Fibroblast of mammary gland (primary cell): ENCODE results near the gene CCDC85C.

Experiments used
- DNase-seq: peaks from one replicate; pipeline ENCODE4 v3.0.0-alpha.2; 2010; ENCODE audit warnings: low read depth
- H3K4me3 ChIP-seq: 2 replicates; pipeline ENCODE4 v1.5.1; 2011; ENCODE audit warnings: low read depth, mild to moderate bottlenecking, low read length, moderate library complexity; ENCODE audit not compliant: control insufficient read depth
- CTCF ChIP-seq: conservative IDR thresholded peaks from 2 replicates; pipeline ENCODE4 v1.5.1; 2011; ENCODE audit warnings: low read depth, low read length, inconsistent platforms; ENCODE audit not compliant: control insufficient read depth, insufficient read depth

The CCDC85C gene

DNA sequence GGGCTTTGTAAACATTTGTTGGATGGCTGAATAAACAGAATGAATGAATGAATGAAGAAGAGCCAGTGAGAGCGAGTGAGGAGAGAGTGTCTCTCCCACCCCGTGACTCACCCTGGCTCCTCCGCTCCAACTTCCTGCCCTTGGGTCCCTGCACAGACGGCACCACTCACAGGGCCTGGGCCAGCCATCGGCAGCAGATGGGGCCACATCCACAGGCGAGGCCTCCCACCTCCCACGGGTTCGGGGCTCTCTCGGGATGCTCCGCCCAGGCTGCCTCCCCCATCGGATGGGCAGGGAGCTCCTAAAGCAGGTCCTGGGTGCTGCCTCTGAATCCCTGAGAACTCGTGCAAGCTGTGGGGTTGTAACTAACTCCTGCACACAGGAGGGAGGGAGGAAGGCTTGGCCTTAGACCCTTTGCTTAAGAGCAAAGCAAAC is 81.5 kb downstream of the CCDC85C start:
- peak; percentile 60 for DNase-seq

GRCh38 chr14:99522025-99522401 is 82.0 kb downstream of the CCDC85C start:
- no peak for DNase-seq
- H3K4me3 ChIP-seq, result no peak overlapping the region
- TF ChIP-seq CTCF, result no peak

More for the DNA sequence above, 81.5 kb downstream of the CCDC85C start:
- no peak for TF ChIP-seq CTCF
- H3K4me3 ChIP-seq, result no peak overlapping the region

- no peak for TF ChIP-seq CTCF
- no peak overlapping the region for H3K4me3 ChIP-seq
- DNase-seq, result no peak
Measured at GRCh38 chr14:99521176-99522024, 82.6 kb downstream of the CCDC85C start.

GRCh38 chr14:99520571-99521081 is 83.4 kb downstream of the CCDC85C start:
- no peak for TF ChIP-seq CTCF
- no peak for DNase-seq
- no peak overlapping the region for H3K4me3 ChIP-seq

GRCh38 chr14:99519931-99520421 is 84.0 kb downstream of the CCDC85C start:
- TF ChIP-seq CTCF, result no peak
- DNase-seq, result no peak
- no peak overlapping the region for H3K4me3 ChIP-seq

GRCh38 chr14:99519347-99519881 is 84.6 kb downstream of the CCDC85C start:
- no peak for TF ChIP-seq CTCF
- DNase-seq, result no peak
- H3K4me3 ChIP-seq, result no peak overlapping the region
